ENCODE data around the gene MRC2.

- TF ChIP-seq POLR2AphosphoS5 (IDR thresholded peaks at IDR 0.05; ENCODE audit: low read depth, low read length) (no peak), REST (IDR thresholded peaks at IDR 0.05; ENCODE audit: insufficient read depth in 1 of 2, low read depth in 2 of 2, low read length in 2 of 2) (no peak), TAF1 (IDR thresholded peaks at IDR 0.05; ENCODE audit: borderline replicate concordance, insufficient read depth, low read length) (no peak), SIN3A (IDR thresholded peaks at IDR 0.05; ENCODE audit: borderline replicate concordance, insufficient read depth, low read length) (no peak), FOXP2 (optimal IDR thresholded peaks at IDR 0.05; ENCODE audit: borderline replicate concordance, extremely low read depth, extremely low read length, insufficient read depth) (no peak)
These were observed 4.8 kb downstream of the MRC2 start for GRCh38 chr17:62631936-62632924.

Measured in PFSK-1 (cell line).